ENCODE data around the gene EVA1A.
"Not testable (repeated sequence)": the region's sequence is repeated elsewhere in the genome, so short reads cannot be mapped to it uniquely, and the experiment has no call there.

EVA1A gene

GRCh38 chr2:75517547-75518230 is 43.0 kb downstream of the EVA1A start:
- DNase-seq (ENCODE audit: low spot score): no peak

- no peak for DNase-seq (ENCODE audit: low spot score)
Measured at GRCh38 chr2:75516378-75517360, 44.1 kb downstream of the EVA1A start.

- DNase-seq (ENCODE audit: low spot score): no peak
Measured at GRCh38 chr2:75515584-75516368, 45.0 kb downstream of the EVA1A start.

DNA sequence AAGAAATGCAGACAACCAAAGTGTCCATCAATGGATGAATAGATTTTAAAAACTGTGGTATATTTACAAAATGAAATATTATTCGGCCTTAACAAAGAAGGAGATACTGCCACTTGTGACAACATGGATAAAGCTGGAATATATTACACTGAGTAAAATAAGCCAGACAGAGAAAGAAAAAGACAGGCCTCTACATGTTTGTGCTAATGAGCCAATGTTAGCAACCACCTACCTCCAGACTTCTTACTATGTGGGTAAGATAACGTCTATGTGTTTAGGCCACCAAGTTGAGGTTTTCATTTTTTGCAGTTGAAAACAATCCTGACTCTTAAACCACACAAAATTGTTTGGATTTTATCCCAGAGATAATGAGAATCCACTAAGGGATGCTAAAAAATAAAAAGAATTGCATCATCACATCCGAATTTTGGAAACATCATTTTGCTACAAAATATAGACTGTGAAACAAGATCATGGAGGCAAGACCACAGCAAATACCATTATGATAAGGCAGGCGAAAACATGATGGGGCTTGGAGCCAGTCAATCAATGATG is 47.0 kb downstream of the EVA1A start:
- no peak for DNase-seq (ENCODE audit: low spot score)

DNA sequence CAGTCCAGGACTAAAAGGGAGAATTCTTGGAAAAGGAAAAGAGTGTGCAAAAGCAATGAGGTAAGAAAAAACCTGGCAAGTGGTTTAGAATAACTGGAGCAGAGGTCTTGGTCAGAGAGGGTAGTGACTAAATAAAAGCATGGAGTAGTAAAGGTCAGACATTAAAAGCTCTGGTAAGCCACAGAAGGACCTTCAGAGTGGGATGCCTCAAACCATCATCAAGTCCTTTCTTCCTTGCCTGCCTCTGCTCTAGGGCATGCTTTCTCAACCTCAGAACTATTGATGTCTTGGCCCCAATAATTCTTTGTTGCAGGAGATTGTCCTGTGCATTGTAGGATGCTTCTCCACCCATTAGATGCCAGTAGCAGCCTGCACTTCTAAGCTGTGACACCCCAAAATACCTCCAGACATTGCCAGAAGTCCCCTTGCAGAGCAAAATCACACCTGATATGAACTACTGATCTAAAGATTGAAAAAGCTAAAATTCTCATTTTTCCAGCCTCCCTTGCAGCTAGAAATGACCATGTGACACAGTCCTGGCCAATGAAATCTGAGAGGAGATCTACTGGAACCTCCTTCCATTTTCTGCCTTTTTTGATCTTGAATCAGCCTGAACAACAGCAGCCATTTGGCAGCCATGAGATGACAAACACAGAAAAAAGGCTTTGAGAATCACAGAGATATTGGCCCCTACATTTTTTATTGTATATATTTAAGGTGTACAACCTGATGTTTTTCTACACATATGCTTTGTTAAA is 48.1 kb downstream of the EVA1A start:
- DNase-seq (ENCODE audit: low spot score): no peak

GRCh38 chr2:75506101-75506697 is 54.5 kb downstream of the EVA1A start:
- no peak for DNase-seq (ENCODE audit: low spot score)

DNA sequence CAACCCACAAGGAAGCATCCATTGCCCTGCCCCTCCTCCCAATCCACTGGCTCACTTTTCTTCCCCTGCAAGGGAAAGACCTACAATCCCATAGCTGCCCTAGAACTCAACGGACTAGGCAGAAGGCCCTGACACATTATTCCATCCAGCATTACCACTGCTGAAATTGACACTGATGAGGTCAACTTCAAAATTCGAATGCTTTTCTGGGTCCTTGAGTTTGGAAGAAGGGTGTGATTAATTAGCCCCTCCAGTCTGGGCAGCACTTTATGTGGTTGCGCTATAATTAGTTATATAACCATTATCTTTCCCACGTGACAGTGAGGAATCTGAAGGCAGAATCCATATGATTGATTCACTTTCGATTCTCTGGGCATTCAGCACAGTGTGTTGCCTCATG is 55.7 kb downstream of the EVA1A start:
- DNase-seq (ENCODE audit: low spot score): no peak

- peak; percentile 60 for DNase-seq (ENCODE audit: low spot score)
Measured at GRCh38 chr2:75503048-75503607, 57.6 kb downstream of the EVA1A start.

GRCh38 chr2:75500633-75501032 is 60.1 kb downstream of the EVA1A start:
- DNase-seq (ENCODE audit: low spot score): no peak

DNA sequence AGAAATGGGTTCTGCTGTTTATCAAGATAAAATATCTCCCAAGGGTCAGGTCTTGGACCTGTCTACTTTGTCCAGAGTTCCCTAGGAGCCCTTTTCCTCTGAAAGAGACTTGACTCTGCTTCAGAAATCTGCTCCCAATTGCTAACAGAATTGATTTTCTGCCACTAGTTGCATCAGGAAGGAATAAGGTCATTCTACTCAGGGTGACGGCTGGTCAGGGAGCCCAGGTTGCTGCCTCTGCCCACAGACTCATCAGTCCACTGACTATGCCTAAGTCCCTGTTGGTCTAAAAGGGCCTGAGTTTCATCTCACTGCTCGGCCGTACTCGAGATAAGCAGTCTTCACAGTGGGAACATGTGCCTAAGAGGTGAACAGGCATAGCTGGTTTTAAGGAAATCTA is 61.2 kb downstream of the EVA1A start:
- no peak for DNase-seq (ENCODE audit: low spot score)

DNA sequence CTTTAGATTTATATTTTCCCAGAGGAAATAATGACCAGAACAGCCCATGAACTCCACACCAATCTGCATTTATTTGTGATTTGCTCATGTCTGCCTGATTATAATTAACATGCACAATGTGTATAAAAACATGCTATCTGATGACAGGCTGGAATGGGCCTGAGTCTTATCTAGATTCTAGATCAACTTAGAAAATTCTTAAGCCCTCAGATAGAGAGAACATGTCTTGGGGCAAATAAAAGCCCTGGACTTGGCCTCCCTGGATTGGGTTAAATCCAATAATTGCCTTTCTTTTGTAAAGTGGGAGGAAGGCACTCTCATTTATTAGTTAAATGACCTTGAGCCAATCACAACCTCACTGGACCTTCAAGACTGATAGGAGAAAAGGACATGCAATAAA is 61.8 kb downstream of the EVA1A start:
- DNase-seq (ENCODE audit: low spot score): no peak

DNA sequence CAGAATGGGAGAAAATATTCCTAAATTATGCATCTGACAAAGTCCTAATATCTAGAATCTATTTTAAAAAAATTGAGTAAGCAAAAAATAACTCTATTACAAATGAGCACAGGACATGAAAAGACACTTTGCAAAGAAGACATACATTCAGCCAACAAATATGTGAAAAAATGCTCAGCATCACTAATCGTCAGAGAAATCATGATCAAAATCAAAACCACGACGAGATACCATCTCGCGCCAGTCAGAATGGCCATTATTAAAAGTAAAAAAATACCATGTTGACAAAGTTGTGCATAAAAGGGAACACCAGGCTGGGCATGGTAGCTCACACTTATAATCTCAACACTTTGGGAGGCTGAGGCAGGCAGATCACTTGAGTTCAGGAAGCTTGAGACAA is 63.5 kb downstream of the EVA1A start:
- DNase-seq (ENCODE audit: low spot score): no peak

GRCh38 chr2:75495862-75496261 is 64.9 kb downstream of the EVA1A start:
- DNase-seq (ENCODE audit: low spot score): no peak

- DNase-seq (ENCODE audit: low spot score): no peak
Measured at GRCh38 chr2:75494137-75494769, 66.5 kb downstream of the EVA1A start.

GRCh38 chr2:75493230-75493629 is 67.5 kb downstream of the EVA1A start:
- DNase-seq (ENCODE audit: low spot score): no peak

GRCh38 chr2:75491129-75491753 is 69.5 kb downstream of the EVA1A start:
- no peak for DNase-seq (ENCODE audit: low spot score)

DNA sequence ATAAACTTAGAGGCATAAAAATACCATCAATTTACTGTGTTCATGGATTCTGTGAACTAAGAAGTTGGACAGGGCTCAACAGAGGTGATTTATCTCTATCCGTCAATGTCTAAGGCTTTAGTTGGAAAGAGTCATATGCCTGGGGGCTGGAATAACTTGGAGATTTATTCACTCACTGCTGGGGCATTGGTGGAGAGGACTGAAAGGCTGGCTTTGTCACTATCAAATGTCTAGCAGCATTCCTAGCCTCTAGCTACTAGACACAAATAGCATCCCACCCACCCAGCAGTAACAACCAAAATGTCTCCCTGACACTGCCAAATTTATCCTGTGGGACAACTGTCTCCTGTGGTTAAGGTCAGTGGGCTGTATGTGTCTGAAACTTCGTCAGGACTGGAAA is 71.0 kb downstream of the EVA1A start:
- no peak for DNase-seq (ENCODE audit: low spot score)

GRCh38 chr2:75488157-75488556 is 72.6 kb downstream of the EVA1A start:
- no peak for DNase-seq (ENCODE audit: low spot score)

- not testable (repeated sequence) for DNase-seq (ENCODE audit: low spot score)
Measured at GRCh38 chr2:75486735-75487134, 74.0 kb downstream of the EVA1A start.

DNA sequence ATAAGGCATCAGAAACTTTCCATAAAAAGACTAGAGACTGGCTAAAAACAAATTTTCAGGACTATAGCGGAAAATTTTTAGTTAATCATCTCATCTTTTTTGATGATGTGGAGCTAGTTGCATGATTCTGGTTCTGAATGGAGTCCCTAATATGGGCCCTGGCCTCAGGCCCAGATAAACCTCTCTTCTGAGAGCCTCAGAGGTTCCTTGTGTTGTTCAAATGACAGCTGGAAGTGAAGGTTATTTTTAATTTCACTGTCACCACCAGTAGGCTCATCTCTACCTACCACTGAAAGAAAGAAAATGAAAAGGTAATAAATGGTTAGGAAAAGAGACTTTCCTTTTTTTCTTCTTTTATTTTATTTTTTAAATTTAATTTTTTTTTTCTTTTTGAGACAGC is 75.9 kb downstream of the EVA1A start:
- DNase-seq (ENCODE audit: low spot score): no peak
